Natural killer cell treated with Interleukin-12 subunit alpha and Interleukin-12 subunit beta and Interleukin-15 and Interleukin-18, amount 100 ng/mL, for 72 hours (primary cell): ENCODE measurements around the gene DNM3. TPM values are rescaled to one million over a fixed set of nuclear protein-coding genes. Genes with fewer than 3 reads are reported as not detected.
"Not testable (repeated sequence)": the region's sequence is repeated elsewhere in the genome, so short reads cannot be mapped to it uniquely, and the experiment has no call there.

Experiments
- ATAC-seq, 2 donors: fragments of 150-1000 bp; cut with Tn5 transposase in 1 of 2; sonication (Bioruptor Pico), chemical (Tn5 transposase) in 1 of 2; 2 replicates each; pipeline ENCODE4 v1.10.0; 2021
- DNase-seq: peaks from one replicate; pipeline ENCODE4 v3.0.0; 2022; ENCODE audit warnings: low spot score
- H3K27ac Mint-ChIP-seq, 2 donors: 1 replicate in 1 of 2; 2 replicates in 1 of 2; pipeline ENCODE4 v1.8.0; 2022; ENCODE audit warnings: mixed read lengths in 2 of 2, mild to moderate bottlenecking in 1 of 2, moderate library complexity in 1 of 2
- H3K27me3 Mint-ChIP-seq, 2 donors: 1 replicate in 1 of 2; 2 replicates in 1 of 2; pipeline ENCODE4 v1.8.0; 2022; ENCODE audit warnings: mixed read lengths in 2 of 2
- H3K36me3 Mint-ChIP-seq: one replicate; pipeline ENCODE4 v1.8.0; 2022; ENCODE audit warnings: mixed read lengths
- H3K4me1 Mint-ChIP-seq, 2 donors: 1 replicate in 1 of 2; 2 replicates in 1 of 2; pipeline ENCODE4 v1.8.0; 2022; ENCODE audit warnings: low read depth in 2 of 2, mixed read lengths in 2 of 2, mild to moderate bottlenecking in 1 of 2
- H3K4me3 Mint-ChIP-seq: one replicate; pipeline ENCODE4 v1.8.0; 2022; ENCODE audit warnings: mixed read lengths
- H3K9me3 Mint-ChIP-seq: 2 replicates; pipeline ENCODE4 v1.8.0; 2022; ENCODE audit warnings: mixed read lengths
- total RNA-seq, 2 donors: library from RNA; stranded (reverse); gene quantifications; one replicate each; pipeline ENCODE4 v1.2.3, GENCODE V29; 2022

DNM3 gene
- total RNA-seq, 2 donors from 2014 or later, result 1.5 to 3.5 TPM

DNA sequence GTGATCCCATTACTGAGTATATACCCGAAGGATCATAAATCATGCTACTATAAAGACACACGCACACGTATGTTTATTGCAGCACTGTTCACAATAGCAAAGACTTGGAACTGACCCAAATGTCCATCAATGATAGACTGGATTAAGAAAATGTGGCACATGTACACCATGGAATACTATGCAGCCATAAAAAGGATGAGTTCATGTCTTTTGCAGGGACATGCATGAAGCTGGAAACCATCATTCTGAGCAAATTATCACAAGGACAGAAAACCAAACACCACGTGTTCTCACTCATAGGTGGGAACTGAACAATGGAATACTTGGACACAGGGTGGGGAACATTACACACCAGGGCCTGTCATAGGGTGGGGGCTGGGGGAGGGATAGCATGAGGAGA is 466.2 kb downstream of the DNM3 start:
- H3K27me3 Mint-ChIP-seq, H3K4me1 Mint-ChIP-seq, DNase-seq, H3K27ac Mint-ChIP-seq, H3K9me3 Mint-ChIP-seq, H3K4me3 Mint-ChIP-seq, ATAC-seq: not testable (repeated sequence)
- peaks cover 29% of the 10 kb centered on the region for H3K36me3 Mint-ChIP-seq

DNA sequence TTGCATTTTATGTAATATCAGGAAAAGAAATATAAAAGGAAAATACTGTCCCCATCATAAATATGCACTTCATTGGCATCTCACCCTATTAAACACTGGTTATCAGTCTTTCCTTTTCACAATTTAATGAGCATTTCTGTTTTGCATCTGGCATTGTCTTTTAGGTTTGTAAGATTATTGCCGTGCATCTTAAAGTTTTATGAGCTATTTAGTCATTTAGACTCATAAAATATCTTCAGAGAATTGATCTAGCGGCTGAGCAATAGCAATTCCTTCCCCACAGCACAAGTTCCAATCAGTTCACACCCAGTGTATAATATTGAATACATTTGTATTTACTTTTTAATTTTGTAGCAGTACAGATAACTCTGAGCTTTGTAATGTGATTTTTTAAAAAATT is 466.8 kb downstream of the DNM3 start:
- Mint-ChIP-seq H3K27ac (no peak overlapping the region), H3K4me1 (no peaks in the 10 kb centered on the region), H3K9me3 (peaks cover 7% of the 10 kb centered on the region), H3K27me3 (no peaks in the 10 kb centered on the region), H3K4me3 (no peak overlapping the region), H3K36me3 (peaks cover 24% of the 10 kb centered on the region)
- no peak for ATAC-seq
- DNase-seq, result no peak

DNA sequence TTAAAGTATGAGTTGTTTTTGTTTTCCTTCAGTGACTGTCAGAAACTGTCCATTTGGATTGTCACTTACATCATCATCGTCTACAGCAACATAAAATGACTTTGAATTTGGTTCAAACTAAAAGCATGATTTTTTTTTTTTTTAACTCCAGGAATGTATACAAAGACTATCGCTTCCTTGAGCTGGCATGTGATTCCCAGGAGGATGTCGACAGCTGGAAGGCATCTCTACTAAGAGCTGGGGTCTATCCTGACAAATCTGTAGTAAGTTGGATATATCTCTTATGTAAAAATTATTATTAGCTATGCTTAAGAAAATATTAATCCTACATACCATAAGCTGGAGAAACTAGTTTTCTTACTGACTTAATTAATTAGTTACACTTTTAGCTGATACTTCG is 467.3 kb downstream of the DNM3 start:
- ATAC-seq, result no peak
- no peak for DNase-seq
- Mint-ChIP-seq H3K4me1 (no peaks in the 10 kb centered on the region), H3K4me3 (no peak overlapping the region), H3K27me3 (no peaks in the 10 kb centered on the region), H3K9me3 (peaks cover 7% of the 10 kb centered on the region), H3K27ac (no peak overlapping the region), H3K36me3 (peaks cover 20% of the 10 kb centered on the region)

DNA sequence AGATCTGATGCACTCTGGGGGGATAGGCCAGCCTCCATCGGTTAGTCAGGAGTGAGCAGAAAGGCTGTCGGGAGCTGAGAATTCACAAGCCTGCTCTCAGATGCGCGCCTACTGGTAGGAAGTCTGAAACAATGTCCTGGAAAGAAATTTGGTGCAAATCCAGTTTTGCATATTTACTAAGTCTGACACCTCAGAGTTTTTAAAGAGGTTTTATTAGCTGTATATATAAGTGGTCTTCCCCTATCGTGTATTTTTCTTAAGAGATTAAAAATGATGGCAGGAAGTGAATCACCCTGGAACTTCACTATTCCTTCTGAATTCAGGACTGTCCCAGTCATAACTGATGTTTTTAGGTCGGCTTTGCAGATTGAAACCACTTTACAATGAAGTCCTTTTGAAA is 479.4 kb downstream of the DNM3 start:
- Mint-ChIP-seq H3K36me3 (no peaks in the 10 kb centered on the region), H3K4me1 (no peaks in the 10 kb centered on the region), H3K27me3 (no peaks in the 10 kb centered on the region), H3K9me3 (no peaks in the 10 kb centered on the region), H3K4me3 (no peak overlapping the region), H3K27ac (no peak overlapping the region)
- no peak for ATAC-seq
- DNase-seq, result no peak

DNA sequence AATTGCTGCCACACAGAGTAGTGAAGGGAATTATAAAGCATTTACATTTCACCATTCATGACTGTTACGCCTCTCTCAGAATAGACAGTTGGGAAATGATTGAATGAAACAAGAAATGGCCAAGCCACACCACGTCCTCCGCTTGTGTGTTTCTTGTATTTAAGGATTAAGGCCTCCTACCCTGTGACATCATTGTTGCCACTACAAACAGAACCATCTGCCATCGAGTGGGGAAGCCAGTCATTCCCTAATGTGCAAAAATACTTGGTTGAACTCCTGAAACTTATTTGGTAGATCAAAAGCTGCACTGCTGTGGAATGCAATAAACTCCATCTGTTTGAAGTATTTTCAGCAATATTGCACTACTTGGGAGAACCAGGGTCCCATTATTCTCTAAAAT is 480.2 kb downstream of the DNM3 start:
- Mint-ChIP-seq H3K27ac (no peak overlapping the region), H3K9me3 (no peaks in the 10 kb centered on the region), H3K4me3 (no peak overlapping the region), H3K36me3 (no peaks in the 10 kb centered on the region), H3K4me1 (no peaks in the 10 kb centered on the region), H3K27me3 (no peaks in the 10 kb centered on the region)
- DNase-seq (no peak), ATAC-seq (no peak)

DNA sequence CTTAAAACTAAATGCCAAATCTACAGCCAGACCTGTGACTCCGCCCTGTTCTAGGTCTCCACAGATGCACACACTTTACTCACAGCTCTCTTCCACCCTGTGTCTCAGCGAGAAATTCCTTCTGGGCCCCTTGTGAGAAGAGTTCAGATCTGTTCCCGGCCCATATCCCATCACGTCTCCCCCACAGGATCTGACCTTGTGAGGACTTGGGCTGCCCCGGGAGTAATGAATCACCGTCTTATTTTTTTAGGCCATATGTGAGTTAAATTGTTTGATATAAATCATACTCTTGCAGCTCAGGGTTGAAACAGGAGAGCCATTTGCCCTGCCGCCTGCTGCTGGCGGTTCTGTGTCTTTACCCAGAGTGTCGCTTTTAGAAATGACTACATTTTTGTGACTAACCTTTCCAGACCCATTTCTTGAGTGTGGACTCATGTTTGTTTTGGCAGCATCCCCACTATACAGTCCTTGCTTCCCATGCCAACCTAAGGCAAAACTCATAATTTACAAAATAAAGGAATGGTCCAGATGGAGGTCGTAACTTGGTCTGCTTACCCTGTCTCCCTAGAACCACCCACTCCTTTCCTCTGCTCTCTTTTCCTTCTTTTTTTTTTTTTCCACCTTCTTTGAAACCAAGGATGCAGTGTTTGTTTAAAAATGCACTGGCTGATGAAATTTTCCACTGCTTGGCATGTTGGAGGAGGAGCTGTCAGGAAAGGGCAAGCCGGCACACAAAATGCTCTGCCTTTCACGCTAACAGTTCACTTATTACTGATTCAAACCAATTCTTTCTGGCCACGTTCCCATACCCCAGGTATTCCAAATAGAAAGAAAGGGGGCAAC is 481.1 kb downstream of the DNM3 start:
- no peaks in the 10 kb centered on the region for H3K4me1 Mint-ChIP-seq
- H3K9me3 Mint-ChIP-seq, result no peaks in the 10 kb centered on the region
- no peak overlapping the region for H3K4me3 Mint-ChIP-seq
- no peak overlapping the region for H3K27ac Mint-ChIP-seq
- H3K27me3 Mint-ChIP-seq, result no peaks in the 10 kb centered on the region
- H3K36me3 Mint-ChIP-seq, result no peaks in the 10 kb centered on the region
- DNase-seq, result no peak
- no peak for ATAC-seq

DNA sequence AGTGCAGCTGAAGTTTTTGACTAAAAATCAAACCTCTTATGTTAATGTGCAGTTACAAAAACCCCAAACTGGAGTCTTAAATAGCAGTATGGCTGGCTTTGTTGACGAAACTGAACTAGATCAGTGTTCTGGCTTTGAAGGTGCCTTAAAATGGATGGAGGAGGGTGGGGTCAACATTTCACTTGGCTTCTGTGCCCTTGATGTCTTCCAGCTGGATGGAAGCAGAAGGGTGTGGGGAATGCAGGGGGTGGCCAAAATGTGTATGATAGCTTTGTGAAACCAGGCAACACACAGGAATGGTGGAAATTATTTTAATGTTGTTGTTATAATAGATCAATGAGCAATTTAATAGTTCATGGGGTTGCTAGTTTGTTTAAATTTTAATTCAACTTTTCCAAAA is 482.4 kb downstream of the DNM3 start:
- no peak overlapping the region for H3K27ac Mint-ChIP-seq
- H3K4me1 Mint-ChIP-seq, result no peaks in the 10 kb centered on the region
- DNase-seq, result no peak
- H3K4me3 Mint-ChIP-seq, result no peak overlapping the region
- H3K27me3 Mint-ChIP-seq, result no peaks in the 10 kb centered on the region
- no peak for ATAC-seq
- H3K9me3 Mint-ChIP-seq, result peaks cover 3% of the 10 kb centered on the region
- H3K36me3 Mint-ChIP-seq, result peaks cover 4% of the 10 kb centered on the region

DNA sequence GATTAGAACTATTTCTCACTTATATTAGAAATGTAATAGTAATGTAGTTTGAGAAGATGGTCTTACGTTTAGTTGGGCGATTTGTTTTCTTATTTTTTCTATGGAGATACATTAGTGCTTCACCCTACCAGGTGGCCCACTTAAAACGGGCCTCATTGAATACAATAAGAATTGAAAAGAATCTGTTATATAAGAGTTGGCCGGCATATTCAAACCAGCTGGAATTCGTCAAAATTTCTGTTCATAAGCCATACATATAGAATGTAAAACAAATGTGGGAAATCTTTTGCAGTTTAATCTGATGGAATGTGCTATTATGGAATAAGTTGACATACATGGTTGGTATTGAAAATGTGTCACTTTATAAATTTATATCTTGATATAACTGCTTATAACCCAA is 482.8 kb downstream of the DNM3 start:
- Mint-ChIP-seq H3K9me3 (peaks cover 3% of the 10 kb centered on the region), H3K27ac (no peak overlapping the region), H3K36me3 (peaks cover 4% of the 10 kb centered on the region), H3K27me3 (no peaks in the 10 kb centered on the region), H3K4me3 (no peak overlapping the region), H3K4me1 (no peaks in the 10 kb centered on the region)
- no peak for ATAC-seq
- DNase-seq, result no peak

DNA sequence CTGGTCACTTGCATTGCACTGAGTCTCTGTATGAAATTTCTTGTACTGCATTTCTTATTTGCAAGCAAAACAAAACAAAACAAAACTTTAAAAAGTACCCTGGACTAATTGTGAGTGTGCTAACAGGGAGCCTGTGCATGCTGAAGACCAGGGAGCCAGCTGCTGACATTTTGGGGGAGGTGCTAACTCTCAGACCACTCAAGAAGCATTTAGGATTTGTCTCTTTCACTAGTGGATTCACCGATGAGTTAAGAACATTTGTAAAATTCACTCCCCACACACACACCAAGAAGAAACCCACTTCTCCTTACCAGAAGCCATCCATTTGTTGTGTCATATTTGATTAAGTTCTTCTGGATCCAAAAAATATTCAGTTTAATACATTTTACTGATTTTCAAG is 483.5 kb downstream of the DNM3 start:
- H3K36me3 Mint-ChIP-seq, result peaks cover 4% of the 10 kb centered on the region

DNA sequence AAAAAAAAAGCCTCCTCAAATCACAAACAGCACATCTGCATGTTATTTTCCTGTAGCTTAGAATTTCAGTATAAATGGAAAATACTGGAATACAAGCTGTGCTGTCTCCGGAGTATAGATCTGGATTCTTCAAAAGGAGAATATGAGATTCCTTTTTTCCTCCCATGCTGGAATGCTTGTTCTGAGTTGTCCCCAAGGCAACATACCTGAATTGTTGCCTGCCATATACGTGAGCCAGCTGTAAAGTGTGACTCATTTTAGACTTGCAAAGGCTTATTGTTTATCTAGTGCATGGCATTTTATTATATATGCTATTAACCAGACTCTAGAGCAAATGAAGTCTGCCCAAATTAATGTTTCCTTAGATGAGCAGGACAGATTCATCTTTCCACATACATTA is 484.2 kb downstream of the DNM3 start:
- no peak overlapping the region for H3K27ac Mint-ChIP-seq
- no peaks in the 10 kb centered on the region for H3K27me3 Mint-ChIP-seq
- peaks cover 4% of the 10 kb centered on the region for H3K36me3 Mint-ChIP-seq
- peaks cover 3% of the 10 kb centered on the region for H3K9me3 Mint-ChIP-seq
- H3K4me3 Mint-ChIP-seq, result no peak overlapping the region
- no peak for DNase-seq
- no peaks in the 10 kb centered on the region for H3K4me1 Mint-ChIP-seq
- no peak for ATAC-seq

More for the DNA sequence above, 483.5 kb downstream of the DNM3 start:
- Mint-ChIP-seq H3K27ac (no peak overlapping the region), H3K4me1 (no peaks in the 10 kb centered on the region), H3K4me3 (no peak overlapping the region), H3K9me3 (peaks cover 3% of the 10 kb centered on the region), H3K27me3 (no peaks in the 10 kb centered on the region)
- ATAC-seq, result no peak
- no peak for DNase-seq

DNA sequence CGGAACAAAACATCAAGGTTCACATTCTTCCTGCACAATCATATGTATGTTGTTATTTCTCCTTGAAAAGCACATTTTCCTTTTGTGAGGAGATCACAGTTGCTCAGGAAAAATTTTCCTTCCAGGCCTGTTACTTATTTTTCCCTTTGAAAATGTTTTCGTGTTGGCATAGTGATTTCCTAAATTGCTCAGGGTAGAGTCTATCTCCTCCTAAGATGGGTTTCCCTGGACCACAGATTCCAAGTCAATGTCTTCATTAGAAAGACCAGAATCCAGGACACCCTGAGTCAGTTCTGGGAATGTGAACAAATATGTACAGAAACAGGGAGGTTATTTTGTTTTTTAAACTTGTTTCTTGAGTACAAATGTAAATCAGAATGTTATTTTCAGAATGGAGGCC is 484.8 kb downstream of the DNM3 start:
- H3K4me3 Mint-ChIP-seq, result no peak overlapping the region
- H3K27ac Mint-ChIP-seq, result no peak overlapping the region
- H3K27me3 Mint-ChIP-seq, result no peaks in the 10 kb centered on the region
- H3K4me1 Mint-ChIP-seq, result no peaks in the 10 kb centered on the region
- ATAC-seq, result no peak
- H3K9me3 Mint-ChIP-seq, result peaks cover 3% of the 10 kb centered on the region
- DNase-seq, result no peak
- peaks cover 4% of the 10 kb centered on the region for H3K36me3 Mint-ChIP-seq

DNA sequence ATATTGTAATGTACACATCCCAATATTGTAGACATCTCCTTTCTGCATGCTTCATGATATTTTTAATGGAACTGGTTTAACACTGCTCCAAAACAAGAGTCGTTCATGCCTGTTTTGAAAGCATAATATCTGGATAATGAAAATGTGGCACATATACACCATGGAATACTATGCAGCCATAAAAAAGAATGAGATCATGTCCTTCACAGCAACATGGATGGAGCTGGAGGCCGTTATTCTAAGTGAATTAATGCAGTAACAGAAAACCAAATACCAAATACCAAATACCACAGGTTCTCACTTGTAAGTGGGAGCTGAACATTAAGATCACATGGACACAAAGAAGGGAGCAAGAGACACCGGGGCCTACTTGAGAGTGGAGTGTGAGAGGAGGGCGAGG is 487.0 kb downstream of the DNM3 start:
- Mint-ChIP-seq H3K27ac (no peak overlapping the region), H3K4me3 (no peak overlapping the region)
- no peak for ATAC-seq

DNA sequence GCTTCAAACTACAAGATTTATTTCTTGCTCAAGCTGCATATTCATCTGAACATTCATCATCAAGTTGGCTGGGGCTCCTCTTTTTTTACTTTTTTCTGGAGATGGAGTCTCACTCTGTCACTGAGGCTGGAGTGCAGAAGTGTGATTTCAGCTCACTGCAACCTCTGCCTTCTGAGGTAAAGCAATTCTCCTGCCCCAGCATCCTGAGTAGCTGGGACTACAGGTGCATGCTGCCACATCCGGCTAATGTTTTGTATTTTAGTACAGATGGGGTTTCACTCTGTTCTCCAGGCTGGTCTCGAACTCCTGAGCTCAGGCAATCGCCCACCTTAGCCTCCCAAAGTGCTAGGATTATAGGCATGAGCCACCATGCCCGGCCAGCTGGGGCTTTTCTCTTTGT is 490.9 kb downstream of the DNM3 start:
- Mint-ChIP-seq H3K27me3 (no peaks in the 10 kb centered on the region), H3K9me3 (peaks cover 3% of the 10 kb centered on the region), H3K27ac (no peak overlapping the region), H3K4me3 (no peak overlapping the region), H3K36me3 (peaks cover 4% of the 10 kb centered on the region), H3K4me1 (peaks cover 0 to 3% of the 10 kb centered on the region in 2 donors)
- ATAC-seq (no peak), DNase-seq (no peak)

More for the DNA sequence above, 487.0 kb downstream of the DNM3 start:
- Mint-ChIP-seq H3K36me3 (peaks cover 4% of the 10 kb centered on the region), H3K9me3 (peaks cover 3% of the 10 kb centered on the region), H3K4me1 (peaks cover 0 to 3% of the 10 kb centered on the region in 2 donors), H3K27me3 (no peaks in the 10 kb centered on the region)
- DNase-seq, result no peak

DNA sequence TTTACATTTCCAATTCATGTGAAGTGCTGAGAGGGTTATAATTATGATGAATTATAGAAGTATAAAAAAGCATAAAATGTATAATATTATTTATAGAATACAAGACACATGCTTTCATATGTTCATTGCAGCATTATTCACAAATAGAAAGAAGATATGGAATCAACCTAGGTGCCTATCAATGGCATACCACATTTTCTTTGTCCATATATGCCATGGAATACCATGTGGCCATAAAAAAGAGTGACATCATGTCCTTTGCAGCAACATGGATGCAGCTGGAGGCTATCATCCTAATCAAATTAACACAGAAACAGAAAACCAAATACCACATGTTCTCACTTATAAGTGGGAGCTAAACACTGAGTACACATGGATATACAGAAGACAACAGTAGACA is 494.1 kb downstream of the DNM3 start:
- DNase-seq (no peak), ATAC-seq (no peak)
- Mint-ChIP-seq H3K9me3 (peaks cover 6% of the 10 kb centered on the region), H3K36me3 (no peaks in the 10 kb centered on the region), H3K27me3 (no peaks in the 10 kb centered on the region), H3K4me3 (no peak overlapping the region), H3K27ac (no peak overlapping the region), H3K4me1 (peaks cover 16 to 18% of the 10 kb centered on the region in 2 donors)

DNA sequence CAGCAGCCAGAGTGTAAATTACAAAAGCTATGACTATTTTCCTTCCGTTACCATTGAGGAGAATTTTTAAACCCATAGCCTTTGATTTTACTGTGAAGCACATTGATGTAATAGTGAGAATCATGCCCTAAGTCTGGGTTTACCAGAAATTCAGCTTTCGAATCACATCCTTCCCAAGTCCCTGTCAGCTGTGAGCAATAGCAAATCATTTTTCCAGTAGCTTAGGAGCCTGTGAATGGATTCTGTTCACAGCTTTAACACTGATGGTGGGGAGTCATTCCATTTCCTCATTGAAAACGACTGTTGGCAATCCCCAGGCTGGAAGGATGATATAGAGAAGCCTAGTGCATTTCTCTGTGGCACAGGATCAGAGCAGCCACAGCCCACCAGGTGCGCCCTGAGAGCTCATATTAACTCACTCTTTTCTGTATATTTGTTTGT is 497.0 kb downstream of the DNM3 start:
- Mint-ChIP-seq H3K27me3 (no peaks in the 10 kb centered on the region), H3K27ac (peak overlapping the region; percentile 3 to 58), H3K36me3 (no peaks in the 10 kb centered on the region), H3K9me3 (peaks cover 6% of the 10 kb centered on the region), H3K4me1 (peaks cover 26 to 42% of the 10 kb centered on the region in 2 donors), H3K4me3 (peak overlapping the region; percentile 59)
- ATAC-seq (peak; percentile 78 to 86), DNase-seq (no peak)
